HFF-Myc (cell line): Measurements from ENCODE around the gene XPNPEP1.
"Not testable (repeated sequence)": the region's sequence is repeated elsewhere in the genome, so short reads cannot be mapped to it uniquely, and the experiment has no call there.

Experiments
- DNase-seq: peaks from one replicate; pipeline ENCODE4 v3.0.0-alpha.2; 2011; ENCODE audit warnings: low read depth; ENCODE audit errors: extremely low read depth
- H3K4me3 ChIP-seq: replicated peaks from 2 replicates; pipeline ENCODE4 v1.5.1; 2011; ENCODE audit warnings: low read depth, mild to moderate bottlenecking, control low read depth, low read length
- CTCF ChIP-seq: IDR thresholded peaks from 2 replicates; pipeline ENCODE4 v1.5.1; 2012; ENCODE audit warnings: mild to moderate bottlenecking, low read depth, low read length, control low read depth; ENCODE audit errors: missing control alignments

Gene XPNPEP1

GRCh38 chr10:109924967-109925620 is 1.8 kb upstream of the XPNPEP1 start:
- H3K4me3 ChIP-seq: no peak overlapping the region
- DNase-seq: no peak
- no peak for TF ChIP-seq CTCF

- no peak for TF ChIP-seq CTCF
- no peak for DNase-seq
- H3K4me3 ChIP-seq: no peak overlapping the region
Observed at GRCh38 chr10:109924087-109924486, 776 bp upstream of the XPNPEP1 start.

- no peak for DNase-seq
- TF ChIP-seq CTCF: no peak
- peak overlapping the region; percentile 61 for H3K4me3 ChIP-seq
Observed at GRCh38 chr10:109922358-109922975, 844 bp downstream of the XPNPEP1 start.

GRCh38 chr10:109920016-109920415 is 3.3 kb downstream of the XPNPEP1 start:
- no peak for DNase-seq
- H3K4me3 ChIP-seq: no peak overlapping the region
- no peak for TF ChIP-seq CTCF

- no peak for DNase-seq
- no peak overlapping the region for H3K4me3 ChIP-seq
- no peak for TF ChIP-seq CTCF
Observed at GRCh38 chr10:109919220-109919619, 4.1 kb downstream of the XPNPEP1 start.

GRCh38 chr10:109918707-109919106 is 4.6 kb downstream of the XPNPEP1 start:
- not testable (repeated sequence) for H3K4me3 ChIP-seq, DNase-seq

- no peak overlapping the region for H3K4me3 ChIP-seq
- no peak for DNase-seq
- no peak for TF ChIP-seq CTCF
Observed at GRCh38 chr10:109915566-109915965, 7.7 kb downstream of the XPNPEP1 start.
